ENCODE measurements around the gene NXN.

DNA sequence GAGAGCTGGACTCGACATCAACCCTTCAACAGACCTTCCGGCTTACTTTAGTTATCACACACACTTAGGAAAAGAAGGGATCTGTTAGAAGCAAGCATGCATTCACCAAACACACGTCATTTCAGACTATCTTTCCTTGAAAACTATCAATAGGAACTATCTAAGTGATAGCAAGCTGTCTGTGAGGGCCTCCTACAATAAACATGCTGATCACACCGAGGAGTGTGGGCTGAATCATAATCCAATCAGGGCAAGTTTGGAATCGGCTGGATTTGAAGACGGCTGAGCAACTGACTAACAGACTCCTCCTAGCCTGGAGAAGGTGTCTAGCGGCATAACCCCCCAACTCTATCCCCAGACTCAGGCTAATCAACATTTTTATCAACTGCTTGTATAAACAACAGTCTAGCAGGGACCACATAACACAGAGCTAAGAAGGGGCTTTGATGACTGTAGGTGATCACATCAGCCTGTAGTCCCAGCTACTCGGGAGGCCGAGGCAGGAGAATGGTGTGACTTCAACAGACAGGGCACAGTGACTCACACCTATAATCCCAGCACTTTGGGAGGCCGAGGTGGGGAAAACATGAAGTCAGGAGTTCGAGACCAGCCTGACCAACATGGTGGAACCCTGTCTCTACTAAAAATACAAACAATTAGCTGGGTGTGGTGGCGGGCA, 14.1 kb downstream of the NXN start:
- TF ChIP-seq, protein P1, sequence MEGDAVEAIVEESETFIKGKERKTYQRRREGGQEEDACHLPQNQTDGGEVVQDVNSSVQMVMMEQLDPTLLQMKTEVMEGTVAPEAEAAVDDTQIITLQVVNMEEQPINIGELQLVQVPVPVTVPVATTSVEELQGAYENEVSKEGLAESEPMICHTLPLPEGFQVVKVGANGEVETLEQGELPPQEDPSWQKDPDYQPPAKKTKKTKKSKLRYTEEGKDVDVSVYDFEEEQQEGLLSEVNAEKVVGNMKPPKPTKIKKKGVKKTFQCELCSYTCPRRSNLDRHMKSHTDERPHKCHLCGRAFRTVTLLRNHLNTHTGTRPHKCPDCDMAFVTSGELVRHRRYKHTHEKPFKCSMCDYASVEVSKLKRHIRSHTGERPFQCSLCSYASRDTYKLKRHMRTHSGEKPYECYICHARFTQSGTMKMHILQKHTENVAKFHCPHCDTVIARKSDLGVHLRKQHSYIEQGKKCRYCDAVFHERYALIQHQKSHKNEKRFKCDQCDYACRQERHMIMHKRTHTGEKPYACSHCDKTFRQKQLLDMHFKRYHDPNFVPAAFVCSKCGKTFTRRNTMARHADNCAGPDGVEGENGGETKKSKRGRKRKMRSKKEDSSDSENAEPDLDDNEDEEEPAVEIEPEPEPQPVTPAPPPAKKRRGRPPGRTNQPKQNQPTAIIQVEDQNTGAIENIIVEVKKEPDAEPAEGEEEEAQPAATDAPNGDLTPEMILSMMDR (IDR thresholded peaks at IDR 0.05), result no peak
- TF ChIP-seq POLR2A (IDR thresholded peaks at IDR 0.05) (no peak), POLR2AphosphoS5 (IDR thresholded peaks at IDR 0.05) (no peak), EP300 (IDR thresholded peaks at IDR 0.05) (no peak)

All from upper lobe of left lung (tissue), 4 donors.